WTC11 (cell line): Measurements from ENCODE around the gene CALML3. TPM values are rescaled to one million over a fixed set of nuclear protein-coding genes. Genes with fewer than 3 reads are reported as not detected.

Experiments used
- ATAC-seq: fragments of 200-7000 bp; cut with Tn5 transposase; 2 replicates; pipeline ENCODE4 v1.10.0; 2021; ENCODE audit warnings: mild to moderate bottlenecking, moderate library complexity
- CTCF ChIA-PET: fragments of 300-600 bp; sonication (Branson Sonifier 250); formaldehyde crosslinking; loops from one replicate; lab custom pipeline; 2021; ENCODE audit warnings: antibody characterized with exemption; lab: Charles Lee
- POLR2A ChIA-PET: fragments of 350-600 bp; sonication (Branson Sonifier 250); formaldehyde crosslinking; loops from one replicate; lab custom pipeline; 2021; ENCODE audit warnings: antibody characterized with exemption; lab: Charles Lee
- DNase-seq: peaks from one replicate; pipeline ENCODE4 v3.0.0; 2021; ENCODE audit warnings: low spot score
- H3K27ac Mint-ChIP-seq: 2 replicates; pipeline ENCODE4 v1.8.0; 2021; ENCODE audit warnings: mixed read lengths
- H3K27me3 Mint-ChIP-seq: 2 replicates; pipeline ENCODE4 v1.8.0; 2021; ENCODE audit warnings: low read depth, mild to moderate bottlenecking, moderate library complexity, mixed read lengths
- H3K36me3 Mint-ChIP-seq: 2 replicates; pipeline ENCODE4 v1.8.0; 2021; ENCODE audit warnings: mixed read lengths
- H3K4me1 Mint-ChIP-seq: 2 replicates; pipeline ENCODE4 v1.8.0; 2022; ENCODE audit warnings: mixed read lengths
- H3K4me3 Mint-ChIP-seq: 2 replicates; pipeline ENCODE4 v1.8.0; 2021; ENCODE audit warnings: mild to moderate bottlenecking, moderate library complexity, mixed read lengths
- H3K9me3 Mint-ChIP-seq: 2 replicates; pipeline ENCODE4 v1.8.0; 2021; ENCODE audit warnings: mixed read lengths
- ATF3 ChIP-seq: sonication (generic); formaldehyde crosslinking; conservative IDR thresholded peaks from 2 replicates; pipeline ENCODE4 v1.8.1; 2022; ENCODE audit warnings: mild to moderate bottlenecking, missing genetic modification reagents
- CREB1 ChIP-seq: sonication (generic); formaldehyde crosslinking; IDR thresholded peaks from 2 replicates; pipeline ENCODE4 v1.8.0; 2023; ENCODE audit warnings: mild to moderate bottlenecking, missing genetic modification reagents
- ERG ChIP-seq: fragments of 250-450 bp; sonication (Bioruptor Pico); IDR thresholded peaks from 2 replicates; pipeline ENCODE4 v1.8.0; 2021; ENCODE audit warnings: mild to moderate bottlenecking
- FOXK1 ChIP-seq: sonication (generic); formaldehyde crosslinking; IDR thresholded peaks from 2 replicates; pipeline ENCODE4 v1.8.0; 2022; ENCODE audit warnings: mild to moderate bottlenecking, moderate library complexity, missing genetic modification reagents
- IRF1 ChIP-seq: sonication (generic); formaldehyde crosslinking; IDR thresholded peaks from 2 replicates; pipeline ENCODE4 v1.8.0; 2023; ENCODE audit warnings: missing genetic modification reagents
- MAX ChIP-seq: sonication (generic); formaldehyde crosslinking; IDR thresholded peaks from 2 replicates; pipeline ENCODE4 v1.8.0; 2022; ENCODE audit warnings: mild to moderate bottlenecking, missing genetic modification reagents
- NFYB ChIP-seq: sonication (generic); formaldehyde crosslinking; conservative IDR thresholded peaks from 2 replicates; pipeline ENCODE4 v1.8.0; 2022; ENCODE audit warnings: low read depth, missing genetic modification reagents
- PRDM15 ChIP-seq: sonication (generic); formaldehyde crosslinking; IDR thresholded peaks from 2 replicates; pipeline ENCODE4 v1.8.0; 2022; ENCODE audit warnings: missing genetic modification reagents
- PREB ChIP-seq: sonication (generic); formaldehyde crosslinking; IDR thresholded peaks from 2 replicates; pipeline ENCODE4 v1.8.1; 2022; ENCODE audit warnings: mild to moderate bottlenecking, missing genetic modification reagents, moderate library complexity, borderline replicate concordance
- RORB ChIP-seq: fragments of 250-450 bp; sonication (Bioruptor Pico); IDR thresholded peaks from 2 replicates; pipeline ENCODE4 v1.9.0; 2021; ENCODE audit warnings: mild to moderate bottlenecking
- STAT6 ChIP-seq: sonication (generic); formaldehyde crosslinking; conservative IDR thresholded peaks from 2 replicates; pipeline ENCODE4 v1.8.1; 2023; ENCODE audit warnings: mild to moderate bottlenecking, low read depth, missing genetic modification reagents, moderate library complexity
- ZBTB21 ChIP-seq: sonication (generic); formaldehyde crosslinking; IDR thresholded peaks from 2 replicates; pipeline ENCODE4 v1.8.1; 2023; ENCODE audit warnings: mild to moderate bottlenecking, missing genetic modification reagents, borderline replicate concordance
- ZBTB43 ChIP-seq: sonication (generic); formaldehyde crosslinking; IDR thresholded peaks from 2 replicates; pipeline ENCODE4 v1.8.1; 2023; ENCODE audit warnings: mild to moderate bottlenecking, missing genetic modification reagents
- ZNF138 ChIP-seq: sonication (generic); formaldehyde crosslinking; conservative IDR thresholded peaks from 2 replicates; pipeline ENCODE4 v1.8.1; 2022; ENCODE audit warnings: mild to moderate bottlenecking, moderate library complexity, missing genetic modification reagents
- ZNF671 ChIP-seq: fragments of 250-450 bp; sonication (Bioruptor Pico); IDR thresholded peaks from 2 replicates; pipeline ENCODE4 v1.8.0; 2021; ENCODE audit warnings: mild to moderate bottlenecking
- total RNA-seq: library from RNA; stranded (reverse); gene quantifications from 3 replicates; pipeline ENCODE4 v1.2.3, GENCODE V29; 2021

Gene CALML3
- total RNA-seq, 1 experiment from 2014 or later: not detected

GRCh38 chr10:5544216-5544805, 19.6 kb downstream of the CALML3 start:
- no peaks in the 10 kb centered on the region for H3K4me1 Mint-ChIP-seq
- H3K4me3 Mint-ChIP-seq: no peak overlapping the region
- no peaks in the 10 kb centered on the region for H3K27me3 Mint-ChIP-seq
- ChIA-PET CTCF (no interaction called here), POLR2A (no interaction called here)
- peak; percentile 3 for DNase-seq
- ATAC-seq: no peak
- H3K27ac Mint-ChIP-seq: no peak overlapping the region
- peaks cover 16% of the 10 kb centered on the region for H3K36me3 Mint-ChIP-seq
- TF ChIP-seq ZBTB21 (CRISPR knock-in tag): no peak
- TF ChIP-seq RORB (CRISPR knock-in tag): no peak
- no peak for TF ChIP-seq IRF1
- TF ChIP-seq CREB1 (CRISPR knock-in tag): no peak
- TF ChIP-seq FOXK1: no peak
- TF ChIP-seq STAT6: no peak
- no peak for TF ChIP-seq ATF3 (CRISPR knock-in tag)
- no peak for TF ChIP-seq NFYB (CRISPR knock-in tag)
- no peak for TF ChIP-seq ERG (CRISPR knock-in tag)
- TF ChIP-seq ZNF671 (CRISPR knock-in tag): no peak
- no peak for TF ChIP-seq PREB (CRISPR knock-in tag)
- no peak for TF ChIP-seq PRDM15 (CRISPR knock-in tag)
- no peak for TF ChIP-seq MAX (CRISPR knock-in tag)
- no peak for TF ChIP-seq ZBTB43 (CRISPR knock-in tag)
- TF ChIP-seq ZNF138: no peak
- H3K9me3 Mint-ChIP-seq: peaks cover 32% of the 10 kb centered on the region
